C4-2B (cell line): ENCODE results near the gene PALLD.

Experiments
- H3K27ac ChIP-seq: fragments of 450-650 bp; 2 replicates; pipeline ENCODE4 v1.5.1; 2017
- ZFX ChIP-seq: fragments of 450-650 bp; IDR thresholded peaks from 2 replicates; pipeline ENCODE4 v1.6.1; 2017
- TF ChIP-seq, protein P1 (sequence below): fragments of 450-650 bp; conservative IDR thresholded peaks from 2 replicates; pipeline ENCODE4 v1.5.1; 2017; ENCODE audit warnings: mild to moderate bottlenecking

Gene PALLD

DNA sequence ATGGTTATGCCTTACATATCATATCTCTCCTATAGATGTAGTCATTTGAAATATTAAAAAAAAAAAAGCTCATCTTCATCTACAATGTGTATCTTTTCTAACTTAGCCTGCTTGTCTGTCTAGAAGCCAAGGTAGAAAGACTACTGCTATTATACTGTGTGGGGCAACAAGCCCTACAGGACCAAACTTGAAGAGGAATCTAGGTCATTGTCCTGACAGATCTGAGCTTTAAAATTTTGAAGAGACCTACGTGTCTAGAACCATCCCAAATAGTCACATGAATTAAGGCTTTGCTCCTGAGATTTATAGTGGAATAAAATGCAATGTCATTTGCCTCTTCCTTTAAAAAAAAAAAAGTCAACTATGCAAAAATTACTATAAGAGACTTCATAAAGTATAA lies 95.8 kb downstream of the PALLD start:
- no peak overlapping the region for H3K27ac ChIP-seq
- no peak for TF ChIP-seq ZFX
- TF ChIP-seq, protein P1, sequence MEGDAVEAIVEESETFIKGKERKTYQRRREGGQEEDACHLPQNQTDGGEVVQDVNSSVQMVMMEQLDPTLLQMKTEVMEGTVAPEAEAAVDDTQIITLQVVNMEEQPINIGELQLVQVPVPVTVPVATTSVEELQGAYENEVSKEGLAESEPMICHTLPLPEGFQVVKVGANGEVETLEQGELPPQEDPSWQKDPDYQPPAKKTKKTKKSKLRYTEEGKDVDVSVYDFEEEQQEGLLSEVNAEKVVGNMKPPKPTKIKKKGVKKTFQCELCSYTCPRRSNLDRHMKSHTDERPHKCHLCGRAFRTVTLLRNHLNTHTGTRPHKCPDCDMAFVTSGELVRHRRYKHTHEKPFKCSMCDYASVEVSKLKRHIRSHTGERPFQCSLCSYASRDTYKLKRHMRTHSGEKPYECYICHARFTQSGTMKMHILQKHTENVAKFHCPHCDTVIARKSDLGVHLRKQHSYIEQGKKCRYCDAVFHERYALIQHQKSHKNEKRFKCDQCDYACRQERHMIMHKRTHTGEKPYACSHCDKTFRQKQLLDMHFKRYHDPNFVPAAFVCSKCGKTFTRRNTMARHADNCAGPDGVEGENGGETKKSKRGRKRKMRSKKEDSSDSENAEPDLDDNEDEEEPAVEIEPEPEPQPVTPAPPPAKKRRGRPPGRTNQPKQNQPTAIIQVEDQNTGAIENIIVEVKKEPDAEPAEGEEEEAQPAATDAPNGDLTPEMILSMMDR, result no peak

- TF ChIP-seq, protein P1, result no peak
- no peak for TF ChIP-seq ZFX
- no peak overlapping the region for H3K27ac ChIP-seq
Measured at GRCh38 chr4:168593399-168593798, 96.5 kb downstream of the PALLD start.

GRCh38 chr4:168594121-168594520 lies 97.3 kb downstream of the PALLD start:
- no peak for TF ChIP-seq ZFX
- TF ChIP-seq, protein P1, result no peak

GRCh38 chr4:168598191-168598590 lies 101.3 kb downstream of the PALLD start:
- no peak for TF ChIP-seq ZFX
- TF ChIP-seq, protein P1, result no peak
- H3K27ac ChIP-seq, result no peak overlapping the region

More at GRCh38 chr4:168594121-168594520, 97.3 kb downstream of the PALLD start:
- no peak overlapping the region for H3K27ac ChIP-seq

GRCh38 chr4:168600796-168601583 lies 104.1 kb downstream of the PALLD start:
- no peak overlapping the region for H3K27ac ChIP-seq
- TF ChIP-seq, protein P1, result no peak
- TF ChIP-seq ZFX, result no peak

GRCh38 chr4:168601899-168602298 lies 105.0 kb downstream of the PALLD start:
- H3K27ac ChIP-seq, result no peak overlapping the region
- TF ChIP-seq ZFX, result no peak
- TF ChIP-seq, protein P1, result no peak

GRCh38 chr4:168604496-168605373 lies 107.9 kb downstream of the PALLD start:
- no peak overlapping the region for H3K27ac ChIP-seq

More at GRCh38 chr4:168604496-168605373, 107.9 kb downstream of the PALLD start:
- TF ChIP-seq ZFX, result no peak
- TF ChIP-seq, protein P1, result no peak
